ENCODE results near the gene HPSE2.

The HPSE2 gene

GRCh38 chr10:98485959-98486358 is 749.7 kb downstream of the HPSE2 start:
- TF ChIP-seq SIN3A (IDR thresholded peaks at IDR 0.05; ENCODE audit: borderline replicate concordance, insufficient read depth, low read length), result no peak
- TF ChIP-seq POLR2AphosphoS5 (IDR thresholded peaks at IDR 0.05; ENCODE audit: low read depth, low read length), result no peak
- no peak for TF ChIP-seq FOXP2 (optimal IDR thresholded peaks at IDR 0.05; ENCODE audit: borderline replicate concordance, extremely low read depth, extremely low read length, insufficient read depth)
- TF ChIP-seq TAF1 (IDR thresholded peaks at IDR 0.05; ENCODE audit: borderline replicate concordance, insufficient read depth, low read length), result no peak
- no peak for TF ChIP-seq REST (IDR thresholded peaks at IDR 0.05; ENCODE audit: insufficient read depth in 1 of 2, low read depth in 2 of 2, low read length in 2 of 2)

- TF ChIP-seq FOXP2 (optimal IDR thresholded peaks at IDR 0.05; ENCODE audit: borderline replicate concordance, extremely low read depth, extremely low read length, insufficient read depth), result no peak
- TF ChIP-seq SIN3A (IDR thresholded peaks at IDR 0.05; ENCODE audit: borderline replicate concordance, insufficient read depth, low read length), result no peak
Observed at GRCh38 chr10:98483658-98484057, 752.0 kb downstream of the HPSE2 start.

GRCh38 chr10:98482096-98482495 is 753.6 kb downstream of the HPSE2 start:
- no peak for TF ChIP-seq SIN3A (IDR thresholded peaks at IDR 0.05; ENCODE audit: borderline replicate concordance, insufficient read depth, low read length)
- no peak for TF ChIP-seq FOXP2 (optimal IDR thresholded peaks at IDR 0.05; ENCODE audit: borderline replicate concordance, extremely low read depth, extremely low read length, insufficient read depth)
- TF ChIP-seq REST (IDR thresholded peaks at IDR 0.05; ENCODE audit: insufficient read depth in 1 of 2, low read depth in 2 of 2, low read length in 2 of 2), result no peak
- TF ChIP-seq POLR2AphosphoS5 (IDR thresholded peaks at IDR 0.05; ENCODE audit: low read depth, low read length), result no peak
- TF ChIP-seq TAF1 (IDR thresholded peaks at IDR 0.05; ENCODE audit: borderline replicate concordance, insufficient read depth, low read length), result no peak

- TF ChIP-seq TAF1 (IDR thresholded peaks at IDR 0.05; ENCODE audit: borderline replicate concordance, insufficient read depth, low read length) (no peak), SIN3A (IDR thresholded peaks at IDR 0.05; ENCODE audit: borderline replicate concordance, insufficient read depth, low read length) (no peak), POLR2AphosphoS5 (IDR thresholded peaks at IDR 0.05; ENCODE audit: low read depth, low read length) (no peak), FOXP2 (optimal IDR thresholded peaks at IDR 0.05; ENCODE audit: borderline replicate concordance, extremely low read depth, extremely low read length, insufficient read depth) (no peak), REST (IDR thresholded peaks at IDR 0.05; ENCODE audit: insufficient read depth in 1 of 2, low read depth in 2 of 2, low read length in 2 of 2) (no peak)
Observed at GRCh38 chr10:98481404-98481945, 754.2 kb downstream of the HPSE2 start.

- no peak for TF ChIP-seq POLR2AphosphoS5 (IDR thresholded peaks at IDR 0.05; ENCODE audit: low read depth, low read length)
- TF ChIP-seq SIN3A (IDR thresholded peaks at IDR 0.05; ENCODE audit: borderline replicate concordance, insufficient read depth, low read length), result no peak
- no peak for TF ChIP-seq REST (IDR thresholded peaks at IDR 0.05; ENCODE audit: insufficient read depth in 1 of 2, low read depth in 2 of 2, low read length in 2 of 2)
- TF ChIP-seq TAF1 (IDR thresholded peaks at IDR 0.05; ENCODE audit: borderline replicate concordance, insufficient read depth, low read length), result no peak
- TF ChIP-seq FOXP2 (optimal IDR thresholded peaks at IDR 0.05; ENCODE audit: borderline replicate concordance, extremely low read depth, extremely low read length, insufficient read depth), result no peak
Observed at GRCh38 chr10:98478430-98479222, 757.0 kb downstream of the HPSE2 start.

Data from PFSK-1 (cell line).